OCI-LY1 (cell line): Measurements from ENCODE around the gene KLHL2.

Experiments used
- H2AFZ ChIP-seq: fragments of 200-600 bp; sonication (generic), shearing (Covaris generic); 2 replicates; pipeline ENCODE4 v1.6.0; 2014; ENCODE audit warnings: antibody characterized with exemption, mild to moderate bottlenecking, low read length
- H3F3A ChIP-seq: fragments of 200-600 bp; sonication (generic), shearing (Covaris generic); 2 replicates; pipeline ENCODE4 v1.6.0; 2014; ENCODE audit warnings: mild to moderate bottlenecking, antibody characterized with exemption, low read length, moderate library complexity; ENCODE audit not compliant: insufficient read depth
- H3K27ac ChIP-seq: fragments of 200-600 bp; sonication (generic); 2 replicates; pipeline ENCODE4 v1.5.1; 2014; ENCODE audit warnings: low read length, mixed run types, mild to moderate bottlenecking, low read depth; ENCODE audit not compliant: poor library complexity, severe bottlenecking
- H3K27me3 ChIP-seq: fragments of 200-600 bp; sonication (generic); 2 replicates; pipeline ENCODE4 v1.6.0; 2014; ENCODE audit warnings: antibody characterized with exemption, mild to moderate bottlenecking, low read length, moderate library complexity; ENCODE audit not compliant: insufficient read depth
- H3K36me3 ChIP-seq: fragments of 200-600 bp; sonication (generic); 2 replicates; pipeline ENCODE4 v1.6.1; 2014; ENCODE audit warnings: mild to moderate bottlenecking, antibody characterized with exemption, low read length, moderate library complexity, mixed read lengths; ENCODE audit not compliant: insufficient read depth
- H3K4me1 ChIP-seq: fragments of 200-600 bp; sonication (generic); 2 replicates; pipeline ENCODE4 v1.5.1; 2014; ENCODE audit warnings: mild to moderate bottlenecking, low read length, moderate library complexity; ENCODE audit not compliant: insufficient read depth, severe bottlenecking
- H3K4me2 ChIP-seq: fragments of 200-600 bp; sonication (generic), shearing (Covaris generic); 2 replicates; pipeline ENCODE4 v1.6.1; 2014; ENCODE audit warnings: low read length
- H3K4me3 ChIP-seq: fragments of 200-600 bp; sonication (generic); 2 replicates; pipeline ENCODE4 v1.5.1; 2014; ENCODE audit warnings: low read length, low read depth, mild to moderate bottlenecking, mixed read lengths; ENCODE audit not compliant: poor library complexity, severe bottlenecking
- H3K79me2 ChIP-seq: fragments of 200-600 bp; shearing (Covaris generic); 2 replicates; pipeline ENCODE4 v1.6.1; 2016; ENCODE audit warnings: mixed run types, low read length, mixed read lengths; ENCODE audit not compliant: insufficient read depth
- H3K9ac ChIP-seq: fragments of 200-600 bp; sonication (generic), shearing (Covaris generic); 2 replicates; pipeline ENCODE4 v1.6.1; 2014; ENCODE audit warnings: mild to moderate bottlenecking, low read length, mixed read lengths
- H3K9me2 ChIP-seq: fragments of 200-600 bp; sonication (generic), shearing (Covaris generic); 2 replicates; pipeline ENCODE4 v1.6.1; 2014; ENCODE audit warnings: low read depth, mild to moderate bottlenecking, low read length, mixed read lengths
- H3K9me3 ChIP-seq: fragments of 200-600 bp; shearing (Covaris generic); 2 replicates; pipeline ENCODE4 v1.6.1; 2014; ENCODE audit warnings: low read length, mixed read lengths
- H4K20me1 ChIP-seq: fragments of 200-600 bp; sonication (generic), shearing (Covaris generic); 2 replicates; pipeline ENCODE4 v1.6.0; 2016; ENCODE audit warnings: mild to moderate bottlenecking, low read length; ENCODE audit not compliant: insufficient read depth
- CTCF ChIP-seq: fragments of 200-600 bp; sonication (generic), shearing (Covaris generic); IDR thresholded peaks from 2 replicates; pipeline ENCODE4 v1.5.1; 2017; ENCODE audit warnings: mild to moderate bottlenecking, antibody characterized with exemption, low read length, moderate library complexity, mixed read lengths
- EZH2 ChIP-seq: fragments of 200-600 bp; sonication (generic), shearing (Covaris generic); IDR thresholded peaks from 2 replicates; pipeline ENCODE4 v1.8.0; 2017; ENCODE audit warnings: borderline replicate concordance, mixed run types, mild to moderate bottlenecking, antibody characterized with exemption, low read length, moderate library complexity, mixed read lengths

KLHL2 gene

GRCh38 chr4:165207016-165207430 lies 338 bp upstream of the KLHL2 start:
- H3K9ac ChIP-seq, result peak overlapping the region; percentile 69
- H3K79me2 ChIP-seq, result peaks cover 20% of the 10 kb centered on the region
- no peaks in the 10 kb centered on the region for H4K20me1 ChIP-seq
- H3K9me2 ChIP-seq, result no peaks in the 10 kb centered on the region
- peak overlapping the region; percentile 70 for H3K4me3 ChIP-seq
- H3K27ac ChIP-seq, result no peak overlapping the region
- H3K9me3 ChIP-seq, result no peaks in the 10 kb centered on the region
- H3K4me1 ChIP-seq, result peaks cover 43% of the 10 kb centered on the region
- TF ChIP-seq CTCF (no peak), EZH2 (no peak)
- H3K4me2 ChIP-seq, result peak overlapping the region; percentile 99
- H3K36me3 ChIP-seq, result no peaks in the 10 kb centered on the region
- H3K27me3 ChIP-seq, result no peaks in the 10 kb centered on the region
- no peaks in the 10 kb centered on the region; the same call in 1 of the 2 replicates for H3F3A ChIP-seq
- peak overlapping the region; percentile 81; the same call in 1 of the 2 replicates for H2AFZ ChIP-seq

- Histone ChIP-seq H3K4me3 (peak overlapping the region; percentile 95), H3K79me2 (peaks cover 20% of the 10 kb centered on the region), H3K9me3 (no peaks in the 10 kb centered on the region), H3F3A (no peaks in the 10 kb centered on the region; the same call in 1 of the 2 replicates), H2AFZ (no peak overlapping the region), H3K27me3 (no peaks in the 10 kb centered on the region), H3K4me2 (peak overlapping the region; percentile 89), H3K9ac (peak overlapping the region; percentile 81), H4K20me1 (no peaks in the 10 kb centered on the region), H3K4me1 (peaks cover 43% of the 10 kb centered on the region), H3K36me3 (no peaks in the 10 kb centered on the region), H3K27ac (no peak overlapping the region), H3K9me2 (no peaks in the 10 kb centered on the region)
- TF ChIP-seq CTCF (no peak), EZH2 (no peak)
These were observed 876 bp downstream of the KLHL2 start for GRCh38 chr4:165208221-165208652.

GRCh38 chr4:165208741-165209388 lies 1.5 kb downstream of the KLHL2 start:
- Histone ChIP-seq H3K36me3 (no peaks in the 10 kb centered on the region), H3K4me3 (peak overlapping the region; percentile 95), H4K20me1 (no peaks in the 10 kb centered on the region), H3K4me1 (peaks cover 43% of the 10 kb centered on the region), H3K9ac (peak overlapping the region; percentile 2; the same call in 1 of the 2 replicates), H3K9me2 (no peaks in the 10 kb centered on the region), H3K9me3 (no peaks in the 10 kb centered on the region), H3K27ac (no peak overlapping the region), H3K4me2 (peak overlapping the region; percentile 89), H3K27me3 (no peaks in the 10 kb centered on the region), H3K79me2 (peaks cover 20% of the 10 kb centered on the region), H2AFZ (no peak overlapping the region), H3F3A (no peaks in the 10 kb centered on the region; the same call in 1 of the 2 replicates)
- TF ChIP-seq CTCF, result no peak
- no peak for TF ChIP-seq EZH2
